GM21390 (cell line): ENCODE data around the gene TPD52L2.
A peak's percentile ranks its signal among the peaks of the same experiment; 100 is the strongest.
"Not testable (repeated sequence)": the region's sequence is repeated elsewhere in the genome, so short reads cannot be mapped to it uniquely, and the experiment has no call there.

Experiments
- ATAC-seq: cut with Tn5 transposase; IDR thresholded peaks from one replicate; pipeline ENCODE4 v1.9.1; 2021; ENCODE audit not compliant: unreplicated experiment

Gene TPD52L2

GRCh38 chr20:63895202-63895951 is 30.3 kb downstream of the TPD52L2 start:
- ATAC-seq: peak; percentile 7

GRCh38 chr20:63895952-63896263 is 30.8 kb downstream of the TPD52L2 start:
- ATAC-seq: no peak

- no peak for ATAC-seq
Measured at GRCh38 chr20:63896264-63897105, 31.4 kb downstream of the TPD52L2 start.

GRCh38 chr20:63897978-63898561 is 33.0 kb downstream of the TPD52L2 start:
- no peak for ATAC-seq

GRCh38 chr20:63898882-63899558 is 34.0 kb downstream of the TPD52L2 start:
- ATAC-seq: no peak

- ATAC-seq: no peak
Measured at GRCh38 chr20:63900413-63900812, 35.3 kb downstream of the TPD52L2 start.

- no peak for ATAC-seq
Measured at GRCh38 chr20:63903796-63904561, 38.9 kb downstream of the TPD52L2 start.

- no peak for ATAC-seq
Measured at GRCh38 chr20:63908008-63908682, 43.1 kb downstream of the TPD52L2 start.

- no peak for ATAC-seq
Measured at GRCh38 chr20:63911176-63911575, 46.1 kb downstream of the TPD52L2 start.

- ATAC-seq: no peak
Measured at GRCh38 chr20:63913768-63914167, 48.7 kb downstream of the TPD52L2 start.

GRCh38 chr20:63915471-63915870 is 50.4 kb downstream of the TPD52L2 start:
- ATAC-seq: no peak

- not testable (repeated sequence) for ATAC-seq
Measured at GRCh38 chr20:63916371-63916939, 51.4 kb downstream of the TPD52L2 start.

GRCh38 chr20:63917811-63918210 is 52.7 kb downstream of the TPD52L2 start:
- ATAC-seq: no peak

- no peak for ATAC-seq
Measured at GRCh38 chr20:63919130-63919529, 54.1 kb downstream of the TPD52L2 start.

GRCh38 chr20:63920226-63920625 is 55.2 kb downstream of the TPD52L2 start:
- no peak for ATAC-seq

- no peak for ATAC-seq
Measured at GRCh38 chr20:63923651-63924050, 58.6 kb downstream of the TPD52L2 start.

GRCh38 chr20:63924241-63924640 is 59.2 kb downstream of the TPD52L2 start:
- no peak for ATAC-seq

- no peak for ATAC-seq
Measured at GRCh38 chr20:63926298-63926697, 61.2 kb downstream of the TPD52L2 start.

GRCh38 chr20:63929071-63929470 is 64.0 kb downstream of the TPD52L2 start:
- no peak for ATAC-seq

- not testable (repeated sequence) for ATAC-seq
Measured at GRCh38 chr20:63929473-63929883, 64.4 kb downstream of the TPD52L2 start.
